Endothelial cell of umbilical vein (primary cell): ENCODE measurements around the gene KRTAP17-1. TPM values are rescaled to one million over a fixed set of nuclear protein-coding genes. Genes with fewer than 3 reads are reported as not detected.

Experiments used
- BruUV-seq: library from RNA; stranded (reverse); fragments of 400-500 nt; replicated peaks from 2 replicates; lab custom pipeline; 2021; lab: Mats Ljungman, UMichigan
- CTCF ChIA-PET: fragments of 300-600, 350-600 bp; sonication (Branson Sonifier 250); formaldehyde crosslinking; loops from one replicate; lab custom pipeline; 2021; ENCODE audit warnings: antibody characterized with exemption, inconsistent platforms; lab: Charles Lee
- POLR2A ChIA-PET: fragments of 300-600, 350-600 bp; sonication (Branson Sonifier 250); formaldehyde crosslinking; loops from one replicate; lab custom pipeline; 2021; ENCODE audit warnings: antibody characterized with exemption, inconsistent platforms; lab: Charles Lee
- DNase-seq: peaks from one replicate; pipeline ENCODE4 v3.0.0-alpha.2; 2011; ENCODE audit warnings: low read depth, low spot score
- FAIRE-seq: peaks from 2 replicates; lab custom pipeline; 2011; peaks lifted over from hg19 to GRCh38; lab: Jason Lieb, UNC
- H2AFZ ChIP-seq: 2 replicates; pipeline ENCODE4 v1.6.0; 2012; ENCODE audit warnings: low read depth, low read length, control low read depth, inconsistent platforms
- H3K27ac ChIP-seq: 2 replicates; pipeline ENCODE4 v1.5.1; 2011; ENCODE audit warnings: low read depth, mild to moderate bottlenecking, control low read depth, low read length, moderate library complexity; ENCODE audit not compliant: insufficient read depth
- H3K27me3 ChIP-seq, 2 experiments: 2 replicates each; pipeline versions ENCODE4 v1.6.0 to v1.6.1; 2011; ENCODE audit warnings: low read length in 2 of 2, mixed read lengths in 1 of 2; ENCODE audit not compliant: control insufficient read depth in 2 of 2, insufficient read depth in 2 of 2
- H3K36me3 ChIP-seq, 2 experiments: 2 replicates in 1 of 2; 3 replicates in 1 of 2; pipeline ENCODE4 v1.5.1; 2011; ENCODE audit warnings: low read length in 2 of 2, mild to moderate bottlenecking in 1 of 2, moderate library complexity in 1 of 2; ENCODE audit not compliant: control insufficient read depth in 2 of 2, insufficient read depth in 2 of 2; ENCODE audit errors: extremely low read depth in 1 of 2
- H3K4me1 ChIP-seq: 3 replicates; pipeline ENCODE4 v1.5.1; 2011; ENCODE audit warnings: mild to moderate bottlenecking, low read length; ENCODE audit not compliant: control insufficient read depth, insufficient read depth; ENCODE audit errors: extremely low read depth
- H3K4me2 ChIP-seq: 2 replicates; pipeline ENCODE4 v1.6.1; 2011; ENCODE audit warnings: low read length, control low read depth, mixed read lengths; ENCODE audit not compliant: insufficient read depth
- H3K4me3 ChIP-seq, 3 experiments: fragments of 200-600 bp in 1 of 3; sonication (generic), shearing (Covaris generic) in 1 of 3; replicated peaks in 1 of 3; 2 replicates each; pipeline ENCODE4 v1.5.1; 2011 to 2016; ENCODE audit warnings: control low read depth in 3 of 3, low read length in 3 of 3, mild to moderate bottlenecking in 2 of 3, inconsistent platforms in 1 of 3, low read depth in 1 of 3, moderate library complexity in 1 of 3; ENCODE audit not compliant: insufficient read depth in 1 of 3
- H3K79me2 ChIP-seq: 2 replicates; pipeline ENCODE4 v1.6.0; 2012; ENCODE audit warnings: low read length, inconsistent platforms; ENCODE audit not compliant: control insufficient read depth, insufficient read depth
- H3K9ac ChIP-seq: replicated peaks from 2 replicates; pipeline ENCODE3; 2011; ENCODE audit warnings: low read length, control low read depth; ENCODE audit not compliant: insufficient read depth; ENCODE audit errors: extremely low read depth
- H3K9me1 ChIP-seq: replicated peaks from 3 replicates; pipeline ENCODE4 v1.6.0; 2011; ENCODE audit warnings: mild to moderate bottlenecking, low read length; ENCODE audit not compliant: control insufficient read depth, insufficient read depth; ENCODE audit errors: extremely low read depth
- H3K9me3 ChIP-seq: replicated peaks from 2 replicates; pipeline ENCODE4 v1.5.1; 2012; ENCODE audit warnings: low read length, inconsistent platforms; ENCODE audit not compliant: control insufficient read depth, insufficient read depth
- H4K20me1 ChIP-seq: replicated peaks from 2 replicates; pipeline ENCODE3; 2011; ENCODE audit warnings: mild to moderate bottlenecking, low read length; ENCODE audit not compliant: control insufficient read depth, insufficient read depth; ENCODE audit errors: extremely low read depth
- CTCF ChIP-seq, 2 donors: IDR thresholded peaks; 1 replicate in 1 of 2; 2 replicates in 1 of 2; pipeline ENCODE4 v1.5.1; 2011; ENCODE audit warnings: low read length in 2 of 2, mild to moderate bottlenecking in 2 of 2, moderate library complexity in 2 of 2, control low read depth in 1 of 2, inconsistent platforms in 1 of 2, low read depth in 1 of 2; ENCODE audit not compliant: insufficient read depth in 1 of 2; ENCODE audit errors: extremely low read depth in 1 of 2
- EZH2 ChIP-seq: IDR thresholded peaks from 2 replicates; pipeline ENCODE4 v1.6.1; 2012; ENCODE audit warnings: borderline replicate concordance, low read depth, mild to moderate bottlenecking, moderate library complexity, low read length, inconsistent platforms; ENCODE audit not compliant: severe bottlenecking
- FOS ChIP-seq: IDR thresholded peaks from 2 replicates; pipeline ENCODE4 v1.6.1; 2011; ENCODE audit warnings: mild to moderate bottlenecking, low read length, moderate library complexity, borderline replicate concordance; ENCODE audit not compliant: insufficient read depth
- GATA2 ChIP-seq: IDR thresholded peaks from 2 replicates; pipeline ENCODE4 v1.7.0; 2011; ENCODE audit warnings: low read depth, mild to moderate bottlenecking, moderate library complexity, mixed read lengths, low read length; ENCODE audit not compliant: insufficient read length, insufficient read depth
- JUN ChIP-seq: IDR thresholded peaks from 2 replicates; pipeline ENCODE4 v1.6.1; 2011; ENCODE audit warnings: borderline replicate concordance, low read depth; ENCODE audit not compliant: insufficient read length, insufficient read depth
- MAX ChIP-seq: IDR thresholded peaks from 2 replicates; pipeline ENCODE4 v1.6.1; 2011; ENCODE audit not compliant: insufficient read depth, insufficient read length
- MYC ChIP-seq: IDR thresholded peaks from one replicate; pipeline ENCODE4 v1.6.1; 2011; ENCODE audit warnings: mild to moderate bottlenecking, low read depth, low read length
- POLR2A ChIP-seq: IDR thresholded peaks from 2 replicates; pipeline ENCODE4 v1.6.1; 2012; ENCODE audit warnings: low read depth, mild to moderate bottlenecking, control low read depth, low read length
- POLR2AphosphoS5 ChIP-seq: IDR thresholded peaks from 2 replicates; pipeline ENCODE4 v1.6.1; 2012; ENCODE audit warnings: low read depth, mild to moderate bottlenecking, control low read depth, low read length, moderate library complexity; ENCODE audit not compliant: insufficient read depth
- dilution Hi-C: fragments of 300-500 bp; cut with MboI; formaldehyde crosslinking; loops from one replicate; pipeline ENCODE4 v1.15.0; 2019; ENCODE audit warnings: low sequenced_read_pairs; ENCODE audit not compliant: extremely low pct_ligation_motif_present
- intact Hi-C: fragments of 100-400 bp; cut with micrococcal nuclease; formaldehyde crosslinking; loops from one replicate; pipeline ENCODE4 v1.10.0; 2022
- polyA plus RNA-seq, 4 experiments: library from polyadenylated mRNA; depleted of rRNA in 3 of 4; stranded (reverse) in 3 of 4; unstranded in 1 of 4; fragments of >200 nt; gene quantifications; 2 replicates each; pipeline versions ENCODE4 v1.2.1 to v1.2.3, GENCODE V29; 2011 to 2012; ENCODE audit warnings: missing spikeins in 1 of 4
- total RNA-seq: library from RNA; stranded (reverse); gene quantifications from 2 replicates; pipeline ENCODE4 v1.2.3, GENCODE V29; 2021

Gene KRTAP17-1
- total and polyA plus RNA-seq, 2 donors (not counting 3 experiments of a cell fraction or from before 2014, with no cell fraction given) = not detected

- Histone ChIP-seq H3K36me3 (no peaks in the 10 kb centered on the region), H3K27ac (no peak overlapping the region), H3K4me1 (no peaks in the 10 kb centered on the region), H4K20me1 (no peaks in the 10 kb centered on the region), H2AFZ (no peak overlapping the region), H3K4me3 (no peak overlapping the region), H3K4me2 (no peak overlapping the region), H3K79me2 (no peaks in the 10 kb centered on the region), H3K9me1 (no peaks in the 10 kb centered on the region), H3K9ac (no peak overlapping the region), H3K9me3 (no peaks in the 10 kb centered on the region), H3K27me3 (no peaks in the 10 kb centered on the region)
- ChIA-PET POLR2A (no interaction called here), CTCF (interaction anchor here (1.1 kb wide), 1 partner anchor 213 kb away, joined by 4 read pairs; no protein-coding TSS in a partner anchor)
- DNase-seq (no peak), FAIRE-seq (no peak)
- no TSS peak for BruUV-seq
- intact Hi-C loops (no loop called here), dilution Hi-C loops (no loop called here)
- TF ChIP-seq JUN (no peak), CTCF (IDR thresholded peaks at IDR 0.05; ENCODE audit: extremely low read depth in 1 of 2, insufficient read depth in 1 of 2, low read depth in 1 of 2, low read length in 2 of 2) (no peak), EZH2 (no peak), MAX (no peak), MYC (no peak), GATA2 (no peak), POLR2AphosphoS5 (no peak), FOS (no peak), POLR2A (no peak)
These were observed 20.2 kb upstream of the KRTAP17-1 start for GRCh38 chr17:41335747-41336146.
